CD4-positive, alpha-beta T cell treated with Interleukin-12 subunit alpha and Interleukin-12 subunit beta, for 1 hour (primary cell): ENCODE measurements around the gene UBR1.
A peak's percentile ranks its signal among the peaks of the same experiment; 100 is the strongest.
"Not testable (repeated sequence)": the region's sequence is repeated elsewhere in the genome, so short reads cannot be mapped to it uniquely, and the experiment has no call there.

Experiments
- DNase-seq: peaks from one replicate; pipeline ENCODE4 v3.0.0-alpha.2; 2020

The UBR1 gene

GRCh38 chr15:43105778-43106485, at the start of gene UBR1:
Gene UBR1, minus strand, starts transcription at chr15:43106038. Its CDS starts 16 bp downstream, at chr15:43106022.
- peak; percentile 91 for DNase-seq

- DNase-seq = no peak
Measured at GRCh38 chr15:43153269-43153668, 47.4 kb upstream of the UBR1 start.

GRCh38 chr15:43151688-43152087, 45.9 kb upstream of the UBR1 start:
- peak; percentile 59 for DNase-seq

- no peak for DNase-seq
Measured at GRCh38 chr15:43150191-43150929, 44.5 kb upstream of the UBR1 start.

- no peak for DNase-seq
Measured at GRCh38 chr15:43146184-43146583, 40.3 kb upstream of the UBR1 start.

GRCh38 chr15:43144512-43144911, 38.7 kb upstream of the UBR1 start:
- no peak for DNase-seq

- no peak for DNase-seq
Measured at GRCh38 chr15:43143203-43143941, 37.5 kb upstream of the UBR1 start.

GRCh38 chr15:43135351-43135750, 29.5 kb upstream of the UBR1 start:
- no peak for DNase-seq

- no peak for DNase-seq
Measured at GRCh38 chr15:43134157-43134635, 28.4 kb upstream of the UBR1 start.

GRCh38 chr15:43133430-43134156, 27.8 kb upstream of the UBR1 start, which contains the start of gene TMEM62:
Gene TMEM62, plus strand, starts transcription at chr15:43133586. Its CDS starts 217 bp downstream, at chr15:43133803.
- peak; percentile 70 for DNase-seq

GRCh38 chr15:43132830-43133429, 27.1 kb upstream of the UBR1 start:
- no peak for DNase-seq

GRCh38 chr15:43128980-43129335, 23.1 kb upstream of the UBR1 start:
- no peak for DNase-seq

GRCh38 chr15:43128174-43128979, 22.5 kb upstream of the UBR1 start:
- DNase-seq = not testable (repeated sequence)

- DNase-seq = no peak
Measured at GRCh38 chr15:43127752-43128151, 21.9 kb upstream of the UBR1 start.

GRCh38 chr15:43126356-43126755, 20.5 kb upstream of the UBR1 start:
- no peak for DNase-seq

- no peak for DNase-seq
Measured at GRCh38 chr15:43125100-43125661, 19.3 kb upstream of the UBR1 start.

GRCh38 chr15:43121863-43122262, 16.0 kb upstream of the UBR1 start:
- no peak for DNase-seq

- DNase-seq = no peak
Measured at GRCh38 chr15:43118829-43119228, 13.0 kb upstream of the UBR1 start.

GRCh38 chr15:43118286-43118685, 12.4 kb upstream of the UBR1 start:
- no peak for DNase-seq

- DNase-seq = no peak
Measured at GRCh38 chr15:43111354-43111753, 5.5 kb upstream of the UBR1 start.

GRCh38 chr15:43107751-43108150, 1.9 kb upstream of the UBR1 start:
- no peak for DNase-seq
